Measurements from ENCODE around the gene KRT81.

Gene KRT81

GRCh38 chr12:52291267-52291935 lies at the start of gene KRT81:
Gene KRT81 (minus strand): TSS chr12:52291534. CDS start chr12:52291465, 69 bp downstream.
- no peak for DNase-seq (ENCODE audit: low read depth)

- DNase-seq (ENCODE audit: low read depth) = no peak
Observed at GRCh38 chr12:52338241-52338960, 47.1 kb upstream of the KRT81 start.

- no peak for DNase-seq (ENCODE audit: low read depth)
Observed at GRCh38 chr12:52337054-52337453, 45.7 kb upstream of the KRT81 start.

- no peak for DNase-seq (ENCODE audit: low read depth)
Observed at GRCh38 chr12:52336641-52337040, 45.3 kb upstream of the KRT81 start.

GRCh38 chr12:52335598-52336262 lies 44.4 kb upstream of the KRT81 start:
- no peak for DNase-seq (ENCODE audit: low read depth)

- DNase-seq (ENCODE audit: low read depth) = no peak
Observed at GRCh38 chr12:52334185-52334584, 42.9 kb upstream of the KRT81 start.

GRCh38 chr12:52333321-52333720 lies 42.0 kb upstream of the KRT81 start:
- DNase-seq (ENCODE audit: low read depth) = no peak

- no peak for DNase-seq (ENCODE audit: low read depth)
Observed at GRCh38 chr12:52332381-52332780, 41.0 kb upstream of the KRT81 start.

GRCh38 chr12:52331833-52332232 lies 40.5 kb upstream of the KRT81 start:
- DNase-seq (ENCODE audit: low read depth) = no peak

GRCh38 chr12:52331039-52331438 lies 39.7 kb upstream of the KRT81 start:
- no peak for DNase-seq (ENCODE audit: low read depth)

- DNase-seq (ENCODE audit: low read depth) = no peak
Observed at GRCh38 chr12:52327830-52328500, 36.6 kb upstream of the KRT81 start.

- DNase-seq (ENCODE audit: low read depth) = peak; percentile 52
Observed at GRCh38 chr12:52327052-52327829, 35.9 kb upstream of the KRT81 start.

GRCh38 chr12:52324153-52324444 lies 32.8 kb upstream of the KRT81 start:
- DNase-seq (ENCODE audit: low read depth) = no peak

- no peak for DNase-seq (ENCODE audit: low read depth)
Observed at GRCh38 chr12:52323416-52324152, 32.2 kb upstream of the KRT81 start.

GRCh38 chr12:52323001-52323400 lies 31.7 kb upstream of the KRT81 start:
- no peak for DNase-seq (ENCODE audit: low read depth)

GRCh38 chr12:52322069-52322468 lies 30.7 kb upstream of the KRT81 start:
- DNase-seq (ENCODE audit: low read depth) = no peak

GRCh38 chr12:52321418-52321817 lies 30.1 kb upstream of the KRT81 start:
- no peak for DNase-seq (ENCODE audit: low read depth)

- DNase-seq (ENCODE audit: low read depth) = no peak
Observed at GRCh38 chr12:52320784-52321400, 29.6 kb upstream of the KRT81 start, which contains the start of gene KRT83. Gene KRT83 (minus strand): TSS chr12:52321398. CDS start chr12:52321335, 63 bp downstream.

GRCh38 chr12:52319097-52319496 lies 27.8 kb upstream of the KRT81 start:
- DNase-seq (ENCODE audit: low read depth) = no peak

- no peak for DNase-seq (ENCODE audit: low read depth)
Observed at GRCh38 chr12:52318241-52318990, 27.1 kb upstream of the KRT81 start.

Data from stimulated activated CD8-positive, alpha-beta memory T cell treated with anti-CD3 and anti-CD28 coated beads, Interleukin-7, amount 100 ng/mL, for 24 hours (primary cell).